Astrocyte (in vitro differentiated cells and primary cell): ENCODE results near the gene TBC1D8.

Experiments
- CTCF ChIP-seq: IDR thresholded peaks from 2 replicates; pipeline ENCODE4 v1.5.1; 2011; ENCODE audit warnings: low read depth, mild to moderate bottlenecking, inconsistent platforms, low read length, moderate library complexity; ENCODE audit not compliant: insufficient read depth
- EZH2 ChIP-seq: IDR thresholded peaks from 2 replicates; pipeline ENCODE4 v1.6.1; 2012; ENCODE audit warnings: mild to moderate bottlenecking, low read length, inconsistent platforms; ENCODE audit not compliant: insufficient read depth

DNA sequence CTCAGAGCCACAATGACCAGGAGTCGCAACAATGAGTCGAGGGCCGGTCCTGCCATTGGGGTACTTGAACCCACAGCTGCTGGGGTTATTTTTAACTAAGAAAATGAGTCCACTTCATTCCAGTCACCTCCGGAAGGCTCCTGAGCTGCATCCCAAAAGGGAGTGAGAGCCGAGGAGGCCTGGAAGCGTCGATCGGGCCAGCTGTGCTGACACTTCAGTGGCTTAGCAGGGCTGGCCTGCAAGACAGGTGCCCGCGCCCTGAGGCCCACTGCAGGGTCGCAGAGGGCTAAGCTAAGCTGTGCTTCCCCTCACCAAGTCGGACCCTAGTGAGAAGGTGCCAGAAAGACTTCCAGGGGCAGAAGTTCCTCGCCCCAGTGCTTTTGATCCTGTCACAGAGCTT lies 21.1 kb downstream of the TBC1D8 start:
- TF ChIP-seq CTCF, result no peak
- no peak for TF ChIP-seq EZH2
